Measurements from ENCODE around the gene ACOXL. TPM values are rescaled to one million over a fixed set of nuclear protein-coding genes. Genes with fewer than 3 reads are reported as not detected.

ACOXL gene
- total RNA-seq, 2 experiments from 2014 or later: not detected

GRCh38 chr2:110827511-110827910 is 95.1 kb downstream of the ACOXL start:
- POLR2A ChIA-PET: no interaction called here
- CTCF ChIA-PET: interaction anchor here (1.3 kb wide), 1 partner anchor 13 kb away, joined by 4 read pairs; no protein-coding TSS in a partner anchor
- Histone ChIP-seq H3K4me3 (ENCODE audit: low read length) (no peak overlapping the region), H3K27ac (ENCODE audit: low read depth in 1 of 2, low read length in 2 of 2) (no peak overlapping the region), H3K27me3 (ENCODE audit: control insufficient read depth in 1 of 2, insufficient read depth in 2 of 2, low read length in 2 of 2) (no peaks in the 10 kb centered on the region), H3K36me3 (ENCODE audit: insufficient read depth, low read length) (no peaks in the 10 kb centered on the region), H3K4me1 (ENCODE audit: insufficient read depth, low read length) (peaks cover 13% of the 10 kb centered on the region), H3K9me3 (ENCODE audit: control insufficient read depth in 1 of 2, insufficient read depth in 1 of 2, low read length in 2 of 2) (no peaks in the 10 kb centered on the region)
- H3K4me3 Mint-ChIP-seq: no peak overlapping the region
- peaks cover 11% of the 10 kb centered on the region for H3K9me3 Mint-ChIP-seq
- ATAC-seq (ENCODE audit: poor library complexity) (no peak), DNase-seq (peak in 3 of 14 experiments; percentile 16 to 36 (median 30))
- H3K27ac Mint-ChIP-seq: no peak overlapping the region
- no peaks in the 10 kb centered on the region for H3K36me3 Mint-ChIP-seq (ENCODE audit: low read depth)
- peaks cover 7% of the 10 kb centered on the region for H3K4me1 Mint-ChIP-seq (ENCODE audit: low read depth)
- no peaks in the 10 kb centered on the region for H3K27me3 Mint-ChIP-seq
- intact Hi-C loops (cut with DNase I, micrococcal nuclease): no loop called here
- TF ChIP-seq, protein P1, sequence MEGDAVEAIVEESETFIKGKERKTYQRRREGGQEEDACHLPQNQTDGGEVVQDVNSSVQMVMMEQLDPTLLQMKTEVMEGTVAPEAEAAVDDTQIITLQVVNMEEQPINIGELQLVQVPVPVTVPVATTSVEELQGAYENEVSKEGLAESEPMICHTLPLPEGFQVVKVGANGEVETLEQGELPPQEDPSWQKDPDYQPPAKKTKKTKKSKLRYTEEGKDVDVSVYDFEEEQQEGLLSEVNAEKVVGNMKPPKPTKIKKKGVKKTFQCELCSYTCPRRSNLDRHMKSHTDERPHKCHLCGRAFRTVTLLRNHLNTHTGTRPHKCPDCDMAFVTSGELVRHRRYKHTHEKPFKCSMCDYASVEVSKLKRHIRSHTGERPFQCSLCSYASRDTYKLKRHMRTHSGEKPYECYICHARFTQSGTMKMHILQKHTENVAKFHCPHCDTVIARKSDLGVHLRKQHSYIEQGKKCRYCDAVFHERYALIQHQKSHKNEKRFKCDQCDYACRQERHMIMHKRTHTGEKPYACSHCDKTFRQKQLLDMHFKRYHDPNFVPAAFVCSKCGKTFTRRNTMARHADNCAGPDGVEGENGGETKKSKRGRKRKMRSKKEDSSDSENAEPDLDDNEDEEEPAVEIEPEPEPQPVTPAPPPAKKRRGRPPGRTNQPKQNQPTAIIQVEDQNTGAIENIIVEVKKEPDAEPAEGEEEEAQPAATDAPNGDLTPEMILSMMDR (IDR thresholded peaks at IDR 0.05): no peak

DNA sequence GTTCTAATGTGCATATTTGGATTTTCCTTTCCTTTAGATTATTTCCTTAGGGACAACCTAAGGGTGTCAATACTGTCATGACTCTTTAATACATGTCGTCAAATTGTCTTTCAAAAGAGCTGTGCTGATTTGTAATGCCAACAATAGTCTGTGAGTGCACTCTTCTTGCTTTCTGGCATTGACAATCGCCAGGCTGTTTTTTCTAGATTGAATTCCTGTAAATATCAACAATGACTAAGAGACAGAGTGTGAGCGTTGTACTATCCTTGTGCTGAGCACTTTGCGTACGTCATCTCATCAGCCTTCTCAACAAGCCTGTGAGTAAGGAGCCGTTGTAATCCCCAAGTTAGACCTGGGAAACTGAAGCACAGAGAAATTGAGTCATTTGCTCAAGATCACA is 96.0 kb downstream of the ACOXL start:
- H3K36me3 Mint-ChIP-seq (ENCODE audit: low read depth): no peaks in the 10 kb centered on the region
- intact Hi-C loops (cut with DNase I, micrococcal nuclease): no loop called here
- ATAC-seq (ENCODE audit: poor library complexity) (no peak), DNase-seq (no peak)
- CTCF ChIA-PET: interaction anchor here (1.3 kb wide), 1 partner anchor 12 kb away, joined by 4 read pairs; no protein-coding TSS in a partner anchor
- POLR2A ChIA-PET: no interaction called here
- no peaks in the 10 kb centered on the region for H3K27me3 ChIP-seq (ENCODE audit: control insufficient read depth in 1 of 2, insufficient read depth in 2 of 2, low read length in 2 of 2)
- peaks cover 11% of the 10 kb centered on the region for H3K9me3 Mint-ChIP-seq
- TF ChIP-seq, protein P1 (IDR thresholded peaks at IDR 0.05): no peak
- H3K4me3 ChIP-seq (ENCODE audit: low read length): no peak overlapping the region
- H3K27ac ChIP-seq (ENCODE audit: low read depth in 1 of 2, low read length in 2 of 2): no peak overlapping the region
- no peak overlapping the region for H3K27ac Mint-ChIP-seq
- H3K4me1 ChIP-seq (ENCODE audit: insufficient read depth, low read length): peaks cover 13% of the 10 kb centered on the region
- H3K4me3 Mint-ChIP-seq: no peak overlapping the region
- no peaks in the 10 kb centered on the region for H3K36me3 ChIP-seq (ENCODE audit: insufficient read depth, low read length)
- H3K4me1 Mint-ChIP-seq (ENCODE audit: low read depth): peaks cover 7% of the 10 kb centered on the region
- H3K9me3 ChIP-seq (ENCODE audit: control insufficient read depth in 1 of 2, insufficient read depth in 1 of 2, low read length in 2 of 2): no peaks in the 10 kb centered on the region
- no peaks in the 10 kb centered on the region for H3K27me3 Mint-ChIP-seq

- Histone ChIP-seq H3K4me3 (ENCODE audit: low read length) (no peak overlapping the region), H3K4me1 (ENCODE audit: insufficient read depth, low read length) (peaks cover 13% of the 10 kb centered on the region), H3K27me3 (ENCODE audit: control insufficient read depth in 1 of 2, insufficient read depth in 2 of 2, low read length in 2 of 2) (no peaks in the 10 kb centered on the region), H3K27ac (ENCODE audit: low read depth in 1 of 2, low read length in 2 of 2) (no peak overlapping the region), H3K9me3 (ENCODE audit: control insufficient read depth in 1 of 2, insufficient read depth in 1 of 2, low read length in 2 of 2) (no peaks in the 10 kb centered on the region), H3K36me3 (ENCODE audit: insufficient read depth, low read length) (no peaks in the 10 kb centered on the region)
- Mint-ChIP-seq H3K4me3 (no peak overlapping the region), H3K36me3 (ENCODE audit: low read depth) (no peaks in the 10 kb centered on the region), H3K27me3 (no peaks in the 10 kb centered on the region), H3K27ac (no peak overlapping the region), H3K4me1 (ENCODE audit: low read depth) (peaks cover 7% of the 10 kb centered on the region), H3K9me3 (peaks cover under 1% of the 10 kb centered on the region)
- TF ChIP-seq, protein P1 (IDR thresholded peaks at IDR 0.05): no peak
- ChIA-PET CTCF (interaction anchor here (1.0 kb wide), 1 partner anchor 74 kb away, joined by 3 read pairs; no protein-coding TSS in a partner anchor), POLR2A (no interaction called here)
- no peak for DNase-seq
- intact Hi-C loops (cut with DNase I, micrococcal nuclease): no loop called here
- no peak for ATAC-seq (ENCODE audit: poor library complexity)
These were observed 97.2 kb downstream of the ACOXL start for GRCh38 chr2:110829413-110830146.

All from CD4-positive, alpha-beta T cell (primary cell).